Esophagus mucosa (tissue), 1 donor: ENCODE data around the gene CMPK2. TPM values are rescaled to one million over a fixed set of nuclear protein-coding genes. Genes with fewer than 3 reads are reported as not detected.
"Not testable (repeated sequence)": the region's sequence is repeated elsewhere in the genome, so short reads cannot be mapped to it uniquely, and the experiment has no call there.

ENCODE experiments used
- ATAC-seq: fragments of 200-7000 bp; cut with Tn5 transposase; one replicate; pipeline ENCODE4 v1.9.1; 2020
- total RNA-seq: library from RNA; stranded (reverse); gene quantifications from one replicate; pipeline ENCODE4 v1.2.4, GENCODE V29; 2023
- donor health status: DM: yes; HTN: yes; CAD: no.

Gene CMPK2
- total RNA-seq, 1 donor from 2014 or later, result 2.6 TPM

DNA sequence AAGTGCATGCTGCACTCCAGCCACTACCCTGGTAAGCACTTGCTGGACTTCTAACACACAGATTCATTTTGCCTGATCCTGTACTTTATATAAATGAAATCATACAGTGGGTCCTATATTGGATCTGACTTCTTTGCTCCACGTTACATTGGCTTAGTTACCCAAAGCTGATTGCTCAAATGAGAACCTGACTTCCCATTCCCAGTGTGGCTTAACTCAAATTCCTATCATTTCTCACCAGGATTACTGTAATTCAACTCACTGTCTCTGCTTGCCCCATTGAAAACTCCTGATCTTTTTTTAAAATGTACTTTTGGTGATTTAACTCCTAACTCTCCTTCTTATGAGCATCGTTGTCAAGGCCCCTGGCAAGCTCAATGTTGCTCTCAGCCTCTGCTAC lies 13.3 kb upstream of the CMPK2 start:
- no peak for ATAC-seq

DNA sequence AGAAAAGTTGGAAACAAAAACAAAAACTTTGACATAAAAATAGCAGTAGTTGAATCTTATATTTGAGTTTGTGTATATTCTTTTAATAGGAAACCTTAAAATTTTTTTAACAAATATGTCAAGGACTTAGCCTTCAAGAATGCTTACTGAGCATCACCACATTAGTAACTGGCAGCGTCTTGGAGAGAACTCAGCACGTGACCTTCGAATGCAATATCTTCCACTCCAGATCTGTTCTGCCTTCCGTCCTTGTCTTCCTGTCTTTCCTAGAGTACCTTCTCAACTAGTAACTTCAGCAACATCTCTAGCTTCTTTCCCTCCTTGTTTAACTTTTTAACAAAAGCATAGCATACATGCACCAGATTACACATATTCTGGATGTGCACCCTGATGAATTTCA lies 12.8 kb upstream of the CMPK2 start:
- ATAC-seq, result no peak

GRCh38 chr2:6877402-6878304 lies 11.9 kb upstream of the CMPK2 start, which contains the start of gene RSAD2:
RSAD2 (plus strand) TSS chr2:6877777; CDS start chr2:6877801, 24 bp downstream.
- peak; percentile 96 for ATAC-seq

DNA sequence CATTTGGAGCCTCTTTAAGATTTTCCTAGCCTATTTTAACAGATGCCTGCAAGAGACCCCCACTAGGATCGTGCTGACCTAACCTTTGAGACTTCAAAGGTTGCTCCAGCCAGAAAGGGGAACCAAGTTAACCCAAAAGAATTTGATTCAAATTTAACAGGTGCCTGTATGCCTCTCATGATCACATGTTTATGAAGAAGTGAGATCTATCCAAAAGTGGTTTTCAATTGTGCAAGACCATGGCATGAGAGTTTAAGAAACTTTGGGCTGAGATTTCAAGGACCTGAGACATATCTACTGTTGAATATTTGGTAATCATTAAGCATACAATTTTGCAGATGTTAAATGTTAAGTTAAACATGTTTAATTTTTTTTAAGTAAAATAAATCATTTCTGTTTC lies 10.6 kb upstream of the CMPK2 start:
- no peak for ATAC-seq

GRCh38 chr2:6874032-6874431 lies 8.3 kb upstream of the CMPK2 start:
- ATAC-seq, result no peak

GRCh38 chr2:6872394-6872793 lies 6.7 kb upstream of the CMPK2 start:
- ATAC-seq, result no peak

DNA sequence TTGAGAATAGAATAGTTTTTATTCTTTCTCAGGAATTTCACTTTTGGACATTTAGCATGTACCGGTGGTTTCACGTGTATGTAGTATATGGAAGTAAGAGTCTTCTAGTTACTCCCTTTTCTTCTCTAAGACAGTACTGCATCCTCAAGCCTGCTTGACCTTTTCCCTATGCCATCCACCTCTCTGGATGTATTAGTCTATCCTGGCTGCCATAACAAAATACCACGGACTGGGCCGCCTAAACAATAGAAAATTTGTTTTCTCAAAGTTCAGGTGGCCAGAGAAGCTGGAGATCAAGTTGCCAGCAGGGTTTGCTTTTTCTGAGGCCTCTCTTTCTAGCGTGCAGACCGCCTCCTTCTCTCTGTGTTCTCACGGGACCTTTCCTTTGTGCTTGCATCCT lies 1.3 kb upstream of the CMPK2 start:
- ATAC-seq, result no peak

DNA sequence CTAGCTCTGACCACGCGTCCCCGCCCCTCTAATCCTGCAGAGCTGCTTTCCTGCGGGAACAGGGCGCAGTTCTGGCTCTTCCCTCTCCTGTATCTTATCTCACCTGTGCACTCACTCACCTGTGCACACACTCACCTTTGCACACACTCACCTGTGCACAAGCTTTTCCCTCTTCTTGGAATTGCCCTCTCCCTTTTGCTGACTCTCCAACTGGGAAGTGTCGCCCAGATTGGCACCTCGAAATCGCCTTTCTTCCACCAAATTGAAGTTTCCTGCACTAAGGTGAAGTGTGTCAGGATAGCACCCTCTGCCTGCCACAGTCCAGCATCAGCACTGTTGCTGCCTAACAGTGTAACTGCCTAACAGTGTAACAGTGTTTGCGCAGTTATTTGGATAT lies 566 bp upstream of the CMPK2 start:
- ATAC-seq, result peak; percentile 74

DNA sequence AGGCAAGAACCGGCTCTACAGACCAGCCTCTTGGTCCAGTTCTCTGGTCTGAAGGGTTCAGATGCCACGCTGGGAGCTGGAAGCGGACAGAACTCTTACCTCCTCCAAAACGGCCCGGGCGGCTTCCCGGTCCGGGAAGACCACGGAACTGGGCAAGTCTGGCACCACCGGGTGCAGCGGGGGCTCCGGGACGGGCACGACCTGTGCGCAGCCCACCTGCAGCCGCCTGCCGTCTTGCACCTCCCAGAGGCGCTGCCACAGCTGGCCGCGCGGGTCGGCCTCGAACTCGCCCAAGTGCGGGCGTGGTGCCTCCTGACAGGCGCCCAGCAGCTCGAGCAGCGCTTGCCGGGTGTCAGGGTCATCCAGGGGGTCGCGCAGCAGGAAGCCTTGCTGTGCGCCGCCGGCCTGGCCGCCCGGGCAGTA lies 773 bp downstream of the CMPK2 start:
- ATAC-seq, result peak; percentile 10

DNA sequence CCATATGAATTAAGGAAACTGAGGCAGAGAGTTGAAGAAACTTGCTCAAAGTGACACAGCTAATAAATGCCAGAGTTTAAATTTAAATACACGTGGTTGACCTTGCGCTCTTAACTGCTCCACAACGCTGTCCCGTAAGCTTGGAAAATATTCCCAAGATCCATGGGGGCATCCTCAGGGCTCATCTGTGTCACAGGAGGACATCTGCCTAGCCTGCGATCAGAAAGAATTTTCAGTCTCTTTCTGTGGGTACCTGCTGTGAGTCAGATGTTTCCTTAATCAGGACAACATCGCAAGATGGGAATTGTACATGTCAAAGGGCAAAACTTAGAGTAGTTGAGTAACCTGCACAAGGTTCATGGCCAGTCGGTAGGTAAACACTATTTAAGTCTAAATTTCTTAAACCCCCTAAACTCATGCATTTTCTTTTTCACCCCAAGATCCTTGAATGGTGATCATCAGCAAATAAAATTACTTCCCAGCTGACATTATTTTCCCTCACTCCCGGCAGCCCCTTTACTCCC lies 1.4 kb downstream of the CMPK2 start:
- no peak for ATAC-seq

DNA sequence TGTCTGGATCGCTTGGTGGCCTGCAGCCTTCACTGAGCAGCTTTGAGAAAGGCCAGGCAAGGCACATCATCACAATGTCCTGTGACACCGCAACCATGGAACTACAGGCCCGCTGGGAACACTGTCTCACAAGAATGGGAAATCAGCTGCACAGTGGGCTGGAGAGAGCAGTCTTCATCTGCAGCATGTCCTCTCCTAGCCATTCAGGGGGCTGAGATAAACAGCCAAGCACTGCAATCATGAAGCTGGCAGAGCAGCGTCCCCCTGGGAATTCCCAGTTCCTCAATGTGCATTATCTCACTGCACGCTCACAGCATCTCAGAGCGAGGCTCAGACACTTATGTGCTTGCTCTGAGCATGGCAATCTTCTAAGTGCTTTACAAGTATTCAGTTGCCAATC lies 1.9 kb downstream of the CMPK2 start:
- no peak for ATAC-seq

DNA sequence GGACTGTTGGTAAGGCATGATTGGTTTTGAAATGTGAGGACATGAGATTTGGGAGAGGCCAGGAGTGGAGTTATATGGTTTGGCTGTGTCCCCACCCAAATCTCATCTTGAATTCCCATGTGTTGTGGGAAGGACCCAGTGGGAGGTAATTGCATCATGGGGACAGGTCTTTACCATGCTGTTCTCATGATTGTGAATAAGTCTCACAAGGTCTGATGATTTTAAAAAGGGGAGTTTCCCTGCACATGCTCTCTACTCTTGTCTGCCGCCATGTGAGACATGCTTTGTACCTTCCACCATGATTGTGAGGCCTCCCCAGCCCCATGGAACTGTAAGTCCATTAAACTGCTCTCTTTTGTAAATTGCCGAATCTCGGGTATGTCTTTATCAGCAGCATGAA lies 5.4 kb downstream of the CMPK2 start:
- ATAC-seq, result no peak

DNA sequence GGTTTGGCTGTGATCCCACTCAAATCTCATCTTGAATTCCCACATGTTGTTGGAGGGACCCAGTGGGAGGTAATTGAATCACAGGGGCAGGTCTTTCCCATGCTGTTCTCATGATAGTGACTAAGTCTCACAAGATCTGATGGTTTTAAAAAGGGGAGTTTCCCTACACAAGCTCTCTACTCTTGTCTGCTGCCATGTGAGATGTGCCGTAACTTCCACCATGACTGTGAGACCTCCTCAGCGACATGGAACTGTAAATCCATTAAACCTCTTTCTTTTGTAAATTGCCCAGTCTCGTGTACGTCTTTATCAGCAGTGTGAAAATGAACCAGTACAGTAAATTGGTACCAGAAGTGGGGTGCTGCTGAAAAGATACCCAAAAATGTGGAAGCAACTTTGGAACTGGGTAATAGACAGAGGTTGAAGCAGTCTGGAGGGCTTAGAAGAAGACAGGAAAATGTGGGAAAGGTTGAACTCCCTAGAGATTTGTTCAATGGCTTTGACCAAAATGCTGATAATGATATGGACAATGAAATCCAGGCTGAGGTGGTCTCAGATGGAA lies 7.2 kb downstream of the CMPK2 start:
- not testable (repeated sequence) for ATAC-seq

- ATAC-seq, result no peak
Measured at GRCh38 chr2:6856548-6856920, 9.2 kb downstream of the CMPK2 start.

DNA sequence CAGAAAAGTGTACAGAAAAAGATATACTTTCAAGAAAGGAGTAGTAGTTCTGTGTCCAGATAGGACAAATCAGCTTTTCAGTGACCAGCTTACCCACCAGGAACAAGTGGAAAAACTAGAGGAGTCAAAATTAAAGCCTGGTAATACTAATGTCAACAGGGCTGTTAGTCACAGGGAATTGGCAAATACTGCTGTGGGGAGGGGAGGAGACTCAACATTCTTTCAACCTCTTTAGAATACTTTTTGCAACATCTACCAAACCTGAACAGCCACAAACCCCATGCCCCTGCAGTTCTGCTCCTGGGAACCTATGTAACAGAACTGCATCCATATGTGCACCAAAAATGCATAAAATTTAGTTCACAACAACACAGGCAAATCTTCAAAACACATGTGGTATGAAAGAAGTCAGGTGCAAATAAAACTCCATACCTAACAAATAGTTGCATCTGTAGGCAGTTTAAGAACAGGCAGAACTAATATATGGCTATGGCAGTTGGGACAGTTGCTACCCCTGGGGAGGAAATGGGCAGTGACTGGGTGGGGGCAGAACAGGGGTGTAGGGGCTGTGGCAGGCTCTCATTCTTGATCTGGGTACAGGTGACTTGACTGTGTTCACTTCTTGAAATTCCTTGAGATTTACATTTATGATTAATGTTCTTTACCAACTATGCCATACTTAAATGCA lies 9.7 kb downstream of the CMPK2 start:
- ATAC-seq, result peak; percentile 87

DNA sequence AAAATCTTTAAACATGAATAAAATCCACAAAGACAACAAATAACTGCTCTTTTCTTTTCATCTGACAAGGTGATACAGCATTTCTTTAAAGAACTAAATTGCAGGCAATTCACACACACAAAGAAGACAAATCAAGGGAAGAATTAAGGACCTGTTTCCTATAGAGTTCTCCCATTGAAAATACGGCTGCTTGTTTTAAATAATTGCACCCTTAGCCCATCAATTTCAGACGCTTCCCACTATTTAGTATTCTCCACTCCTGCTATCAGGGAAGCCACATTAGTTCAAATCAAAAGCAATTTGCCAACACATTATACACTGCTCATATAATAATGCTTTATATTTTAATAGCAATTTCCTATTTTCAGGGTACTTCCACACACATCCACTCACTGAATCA lies 11.3 kb downstream of the CMPK2 start:
- ATAC-seq, result no peak

GRCh38 chr2:6852195-6852594 lies 13.5 kb downstream of the CMPK2 start:
- no peak for ATAC-seq

DNA sequence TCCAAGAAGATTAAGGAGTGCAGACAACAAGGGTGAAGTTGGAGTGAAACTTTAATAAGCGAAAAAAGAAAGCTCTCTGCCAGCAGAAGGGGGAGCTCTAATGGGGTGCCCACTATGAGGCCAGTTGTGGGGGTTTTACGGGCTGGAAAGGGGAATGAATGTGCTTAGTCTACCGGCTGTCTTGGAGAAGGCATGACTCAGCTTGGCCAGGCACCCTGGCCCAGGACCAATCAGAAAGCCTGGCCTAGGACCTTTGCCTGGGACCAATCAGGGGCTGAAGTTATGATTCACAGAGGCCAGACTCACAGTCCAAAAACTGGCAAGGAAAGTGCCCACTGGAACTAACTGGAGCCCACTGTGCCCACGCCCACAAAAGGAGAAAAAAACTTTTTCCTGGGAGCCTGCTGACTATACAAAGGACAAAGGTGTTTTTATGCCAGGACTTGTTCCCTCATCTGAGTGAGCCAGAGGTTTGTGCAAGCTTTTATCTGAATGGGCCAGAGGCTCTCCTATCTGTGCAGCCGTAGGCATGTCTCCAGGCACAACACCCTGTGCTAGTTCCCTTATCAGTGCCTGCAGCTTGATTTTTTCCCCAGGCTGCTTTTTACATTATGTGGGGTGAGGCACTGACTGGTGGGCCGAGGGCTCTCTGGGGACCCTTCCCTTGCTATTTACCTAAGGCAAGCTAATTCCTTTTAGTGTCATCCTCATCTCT lies 18.6 kb downstream of the CMPK2 start:
- ATAC-seq, result no peak

DNA sequence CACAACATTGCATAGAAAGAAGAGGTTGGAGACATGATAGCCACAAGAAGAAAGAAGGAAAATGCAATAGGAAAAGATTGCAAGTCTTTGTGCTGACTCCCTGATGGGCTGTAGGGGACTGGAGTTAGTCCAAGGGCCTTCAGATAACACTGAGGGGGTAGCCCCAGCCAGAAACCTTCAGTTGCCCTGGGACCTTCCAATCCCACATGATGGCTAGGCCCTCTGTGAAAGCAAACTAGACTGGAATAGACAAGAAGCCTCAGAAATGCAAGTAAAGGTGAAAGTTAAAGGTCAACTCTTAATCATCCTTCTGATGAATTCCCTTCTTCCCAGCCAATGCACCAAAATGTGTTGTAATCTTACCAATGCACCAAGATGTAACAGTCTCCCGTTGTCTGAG lies 19.2 kb downstream of the CMPK2 start:
- ATAC-seq, result no peak

- ATAC-seq, result no peak
Measured at GRCh38 chr2:6845903-6846302, 19.8 kb downstream of the CMPK2 start.

DNA sequence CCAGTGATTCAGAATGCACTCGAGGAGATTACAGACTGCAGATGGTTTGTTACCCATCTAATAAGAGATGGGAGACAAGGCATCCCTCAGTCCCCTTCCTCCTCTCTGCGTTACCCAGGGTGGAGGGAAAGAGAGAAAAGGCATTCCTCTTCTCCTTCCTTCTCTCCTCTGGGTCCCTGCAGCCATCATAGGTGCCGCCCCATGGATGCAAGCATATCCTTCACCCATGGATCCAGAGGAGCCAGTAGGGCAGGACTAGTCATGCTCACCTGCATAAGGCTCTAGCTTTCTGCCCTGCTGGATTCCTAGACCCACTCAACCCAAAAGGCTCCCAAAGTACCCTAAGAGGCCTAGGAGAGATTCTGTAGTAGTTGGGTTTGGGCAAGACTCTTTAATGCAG lies 20.4 kb downstream of the CMPK2 start:
- no peak for ATAC-seq

- ATAC-seq, result peak; percentile 91
Measured at GRCh38 chr2:6841537-6842287, 24.0 kb downstream of the CMPK2 start.
